Heart right ventricle (tissue), 16 donors: ENCODE measurements around the gene OPTC. TPM values are rescaled to one million over a fixed set of nuclear protein-coding genes. Genes with fewer than 3 reads are reported as not detected.
A peak's percentile ranks its signal among the peaks of the same experiment; 100 is the strongest.

Experiments
- ATAC-seq, 8 donors: fragments of 200-7000 bp; cut with Tn5 transposase; one replicate each; pipeline ENCODE4 v1.9.1; 2020; ENCODE audit warnings: mild to moderate bottlenecking in 8 of 8, moderate library complexity in 8 of 8, moderate number of reproducible peaks in 1 of 8
- DNase-seq, 2 donors: peaks; one replicate each; pipeline ENCODE4 v3.0.0-alpha.2; 2020
- H3K27ac ChIP-seq, 10 donors: fragments of 200-600 bp; sonication (generic) in 2 of 10; one replicate each; pipeline versions ENCODE4 v1.5.0 to v1.8.0; 2020 to 2022; ENCODE audit warnings: mild to moderate bottlenecking in 3 of 10
- H3K27me3 ChIP-seq, 7 donors: fragments of 200-600 bp; one replicate each; pipeline ENCODE4 v1.8.0; 2021 to 2022; ENCODE audit warnings: mild to moderate bottlenecking in 2 of 7
- H3K36me3 ChIP-seq, 9 donors: fragments of 200-600 bp; sonication (generic) in 1 of 9; one replicate each; pipeline versions ENCODE4 v1.5.0 to v1.8.0; 2020 to 2022; ENCODE audit warnings: mild to moderate bottlenecking in 2 of 9
- H3K4me1 ChIP-seq, 9 donors: fragments of 200-600 bp; sonication (generic) in 1 of 9; one replicate each; pipeline versions ENCODE4 v1.5.0 to v1.8.0; 2020 to 2022; ENCODE audit warnings: mild to moderate bottlenecking in 4 of 9
- H3K4me3 ChIP-seq, 10 donors: fragments of 200-600 bp; sonication (generic) in 2 of 10; one replicate each; pipeline versions ENCODE4 v1.5.0 to v1.8.0; 2020 to 2022; ENCODE audit warnings: mild to moderate bottlenecking in 7 of 10, moderate library complexity in 2 of 10
- H3K9me3 ChIP-seq, 11 donors: fragments of 200-600 bp in 10 of 11; sonication (generic) in 2 of 11; one replicate each; pipeline versions ENCODE4 v1.5.0 to v1.8.0; 2013 to 2022; ENCODE audit warnings: mild to moderate bottlenecking in 2 of 11, control low read depth in 1 of 11, moderate library complexity in 1 of 11
- CTCF ChIP-seq, 9 donors: fragments of 200-600 bp; sonication (generic) in 2 of 9; IDR thresholded peaks; one replicate each; pipeline versions ENCODE4 v1.5.0 to v1.8.0; 2021 to 2022; ENCODE audit warnings: antibody characterized with exemption in 9 of 9, mild to moderate bottlenecking in 5 of 9, moderate library complexity in 1 of 9
- WGBS, 2 donors: extraction: QIAGEN DNeasy Blood & Tissue Kit; methylation state at CpG; one replicate each; pipeline ENCODE4 v1.1.7; 2013; ENCODE audit warnings: inconsistent platforms in 1 of 2; 5-methylcytosine and 5-hydroxymethylcytosine counted together
- intact Hi-C, 10 donors: fragments of 100-400 bp; cut with DNase I; formaldehyde crosslinking; loops; one replicate each; pipeline versions ENCODE4 v1.11.1 to v1.14.2; 2022
- polyA plus RNA-seq, 2 donors: library from polyadenylated mRNA; stranded (reverse); fragments of 200-250 nt; gene quantifications; one replicate each; pipeline ENCODE4 v1.2.3, GENCODE V29; 2013
- total RNA-seq, 10 donors: library from RNA; stranded (reverse); fragmentation: NEBNext Ultra II Directional in 3 of 10; extraction: Animal tissue kit (Norgen Biotek cat#: 25700) in 3 of 10; gene quantifications; one replicate each; pipeline versions ENCODE4 v1.2.1 to v1.2.4, GENCODE V29; 2021 to 2023
- donor health status: Arrhythmogenic right ventricular cardiomyopathy.
- donor health status: ischemic (EF 13 %, LVEDD 7.1; RV severe dilation, severe dysfunction).
- donor health status: healthy with polysubstance abuse.
- donor health status: DM: no; HTN: yes; CAD: no.
- donor health status: DM: no; HTN: no; CAD: no.
- donor health status: ischemic (EF 25% LVEDD 6.9; RV normal size, moderate dysfunction).
- donor health status: ischemic (EF 25% LVEDD 5.7; RV mildly dilated, moderate dysfunction).
- donor health status: healthy.
- donor health status: DM: yes; HTN: yes; CAD: no.
- donor health status: Ischemic cardiomyopathy.
- donor health status: ischemic (EF 35%, LVEDD 5.7; RV mildly dilated, moderate dysfunction).
- donor health status: nonischemic (EF 11% LVEDD 7.7; RV severe dilation, severe dysfunction).
- donor health status: DM: yes; HTN: yes; CAD: no.
- donor health status: PGD.
- donor health status: ischemic (EF 29% LVEDD 5.4; RV normal size, mild dysfunction).
- donor health status: nonischemic (EF 23%, LVEDD 6.1; RV moderate dilation, normal function).

OPTC gene
- total and polyA plus RNA-seq, 12 donors: not detected

- TF ChIP-seq CTCF (IDR thresholded peaks at IDR 0.05): no peak
- intact Hi-C loops: loop anchor here in 2 of 10 donors (5.0 to 10.0 kb wide), 2 partner anchors 38 to 215 kb away; no protein-coding TSS in a partner anchor
- Histone ChIP-seq H3K4me3 (peak overlapping the region in 7 of 10 donors; percentile 10 to 60 (median 22)), H3K36me3 (peaks cover 0 to 21% (median 0%) of the 10 kb centered on the region in 9 donors), H3K27ac (peak overlapping the region in 9 of 10 donors; percentile 55 to 74 (median 64)), H3K4me1 (peaks cover 7 to 53% (median 22%) of the 10 kb centered on the region in 9 donors), H3K27me3 (peaks cover 0 to 3% (median 0%) of the 10 kb centered on the region in 7 donors), H3K9me3 (no peaks in the 10 kb centered on the region)
- peak in 6 of 8 donors; percentile 11 to 56 (median 30) for ATAC-seq
- DNase-seq: no peak
- 76 to 84% methylated on average over 2 of the region's 2 CpGs for WGBS, 2 donors
These were observed 13.9 kb upstream of the OPTC start for GRCh38 chr1:203480084-203480483.

- 21 to 37% methylated on average over 6 of the region's 6 CpGs for WGBS, 2 donors
- Histone ChIP-seq H3K36me3 (peaks cover 0 to 26% (median 0%) of the 10 kb centered on the region in 9 donors), H3K9me3 (no peaks in the 10 kb centered on the region), H3K27me3 (no peaks in the 10 kb centered on the region), H3K4me3 (peak overlapping the region in 7 of 10 donors; percentile 10 to 60 (median 22)), H3K27ac (peak overlapping the region in 9 of 10 donors; percentile 55 to 74 (median 64)), H3K4me1 (peaks cover 7 to 51% (median 22%) of the 10 kb centered on the region in 9 donors)
- intact Hi-C loops: loop anchor here in 2 of 10 donors (5.0 to 10.0 kb wide), 2 partner anchors 38 to 216 kb away; no protein-coding TSS in a partner anchor
- DNase-seq (peak; percentile 29 to 69), ATAC-seq (peak; percentile 26 to 72 (median 49))
- TF ChIP-seq CTCF (IDR thresholded peaks at IDR 0.05): no peak
These were observed 13.3 kb upstream of the OPTC start for GRCh38 chr1:203480525-203481084.

GRCh38 chr1:203481196-203481595, 12.8 kb upstream of the OPTC start:
- ATAC-seq (no peak), DNase-seq (no peak)
- peaks cover 7 to 51% (median 22%) of the 10 kb centered on the region in 9 donors for H3K4me1 ChIP-seq
- H3K27me3 ChIP-seq: no peaks in the 10 kb centered on the region
- H3K4me3 ChIP-seq: peak overlapping the region in 3 of 10 donors; percentile 15 to 60 (median 47)
- intact Hi-C loops: loop anchor here in 2 of 10 donors (5.0 to 10.0 kb wide), 2 partner anchors 39 to 216 kb away; no protein-coding TSS in a partner anchor
- peak overlapping the region in 7 of 10 donors; percentile 55 to 74 (median 62) for H3K27ac ChIP-seq
- H3K9me3 ChIP-seq: no peaks in the 10 kb centered on the region
- no peak for TF ChIP-seq CTCF (IDR thresholded peaks at IDR 0.05)
- 68 to 69% methylated on average over 1 of the region's 1 CpG for WGBS, 2 donors
- peaks cover 0 to 28% (median 0%) of the 10 kb centered on the region in 9 donors for H3K36me3 ChIP-seq

- Histone ChIP-seq H3K4me1 (peaks cover 0 to 34% (median 12%) of the 10 kb centered on the region in 9 donors), H3K27me3 (no peaks in the 10 kb centered on the region), H3K27ac (peak overlapping the region; percentile 72 to 91 (median 82)), H3K4me3 (peak overlapping the region in 9 of 10 donors; percentile 16 to 51 (median 44)), H3K36me3 (peaks cover 0 to 28% (median 0%) of the 10 kb centered on the region in 9 donors), H3K9me3 (no peaks in the 10 kb centered on the region)
- ATAC-seq (peak in 6 of 8 donors; percentile 2 to 30 (median 12)), DNase-seq (no peak)
- intact Hi-C loops: loop anchor here (1.0 to 10.0 kb wide), 13 partner anchors 44 to 222 kb away; no protein-coding TSS in a partner anchor
- WGBS, 2 donors: 78 to 84% methylated on average over 28 of the region's 28 CpGs
- TF ChIP-seq CTCF (IDR thresholded peaks at IDR 0.05): no peak
These were observed 7.2 kb upstream of the OPTC start for GRCh38 chr1:203486618-203487370.
